Measurements from ENCODE around the gene DUSP19. TPM values are rescaled to one million over a fixed set of nuclear protein-coding genes. Genes with fewer than 3 reads are reported as not detected.
A peak's percentile ranks its signal among the peaks of the same experiment; 100 is the strongest.

DUSP19 gene
- total and polyA plus RNA-seq, 2 of the 8 experiments (the other 6 are each of a cell fraction or from before 2014, with no cell fraction given): 0.73 to 2.3 TPM

- TF ChIP-seq GTF2F1 (IDR thresholded peaks at IDR 0.05; ENCODE audit: borderline replicate concordance, low read depth, low read length): no peak
- peak; percentile 8 to 55; a peak in 3 of 4 replicates for TF ChIP-seq RAD21 (IDR thresholded peaks at IDR 0.05 in 1 of 2, conservative IDR thresholded peaks at IDR 0.05 in 1 of 2; ENCODE audit: low read depth in 2 of 2, low read length in 2 of 2)
- no peak for TF ChIP-seq RFX5 (IDR thresholded peaks at IDR 0.05; ENCODE audit: borderline replicate concordance, low read depth, low read length)
- no peak for TF ChIP-seq TEAD4 (IDR thresholded peaks at IDR 0.05; ENCODE audit: low read depth, low read length)
- TF ChIP-seq MAX (IDR thresholded peaks at IDR 0.05): no peak
- no peak for TF ChIP-seq ATF2 (IDR thresholded peaks at IDR 0.05; ENCODE audit: low read length)
- peak in 1 of 2 experiments; percentile 16 for TF ChIP-seq POLR2A (IDR thresholded peaks at IDR 0.05; ENCODE audit: control extremely low read depth in 1 of 2, low read depth in 2 of 2, low read length in 2 of 2)
- TF ChIP-seq KDM5A (IDR thresholded peaks at IDR 0.05; ENCODE audit: low read length): no peak
- TF ChIP-seq CBX5 (IDR thresholded peaks at IDR 0.05; ENCODE audit: low read depth, low read length): no peak
- TF ChIP-seq SIN3A (conservative IDR thresholded peaks at IDR 0.05 in 1 of 2, IDR thresholded peaks at IDR 0.05 in 1 of 2; ENCODE audit: low read depth in 1 of 2, low read length in 2 of 2): no peak
- TF ChIP-seq GABPA (IDR thresholded peaks at IDR 0.05; ENCODE audit: borderline replicate concordance, insufficient read depth, low read length): no peak
- peak; percentile 72 for TF ChIP-seq USF2 (IDR thresholded peaks at IDR 0.05; ENCODE audit: low read length)
- peak; percentile 49; the same call in 1 of the 2 replicates for TF ChIP-seq ATF3 (IDR thresholded peaks at IDR 0.05; ENCODE audit: insufficient read depth, low read depth, low read length)
- TF ChIP-seq PHF8 (conservative IDR thresholded peaks at IDR 0.05; ENCODE audit: low read depth, low read length): no peak
- TF ChIP-seq SAP30 (IDR thresholded peaks at IDR 0.05; ENCODE audit: insufficient read depth, insufficient replicate concordance, low read length): no peak
- TF ChIP-seq EGR1 (IDR thresholded peaks at IDR 0.05; ENCODE audit: borderline replicate concordance, low read depth, low read length): no peak
- no peak for TF ChIP-seq KDM4A (IDR thresholded peaks at IDR 0.05; ENCODE audit: low read depth, low read length, severe bottlenecking)
- TF ChIP-seq FOSL1 (IDR thresholded peaks at IDR 0.05; ENCODE audit: insufficient read depth, low read depth, low read length): no peak
Observed at GRCh38 chr2:183038341-183039300, 39.9 kb upstream of the DUSP19 start, which contains the start of gene NCKAP1 (continued).
